ENCODE data around the gene SCN1B.
"Not testable (repeated sequence)": the region's sequence is repeated elsewhere in the genome, so short reads cannot be mapped to it uniquely, and the experiment has no call there.

SCN1B gene

DNA sequence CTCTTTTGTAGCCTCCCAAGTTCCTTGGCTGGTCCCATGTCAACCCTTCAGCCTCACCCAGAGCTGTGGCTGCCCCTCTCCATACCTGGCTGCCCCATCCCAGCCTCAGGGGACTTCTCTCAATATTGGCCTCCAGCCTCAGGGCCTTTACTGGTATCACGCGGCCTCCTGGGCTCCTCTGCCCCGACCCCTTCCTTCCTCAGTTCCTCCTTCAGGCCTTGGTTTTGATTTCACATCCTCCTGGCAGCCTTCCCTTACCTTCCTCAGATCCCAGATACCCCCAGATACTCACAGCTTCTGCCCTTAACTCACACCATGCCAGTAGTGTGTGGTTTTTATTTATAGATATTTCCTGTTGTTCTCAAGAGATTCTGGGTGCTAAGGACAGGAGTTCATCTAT lies 12.8 kb upstream of the SCN1B start:
- peak; percentile 82 for DNase-seq (ENCODE audit: low spot score)

DNA sequence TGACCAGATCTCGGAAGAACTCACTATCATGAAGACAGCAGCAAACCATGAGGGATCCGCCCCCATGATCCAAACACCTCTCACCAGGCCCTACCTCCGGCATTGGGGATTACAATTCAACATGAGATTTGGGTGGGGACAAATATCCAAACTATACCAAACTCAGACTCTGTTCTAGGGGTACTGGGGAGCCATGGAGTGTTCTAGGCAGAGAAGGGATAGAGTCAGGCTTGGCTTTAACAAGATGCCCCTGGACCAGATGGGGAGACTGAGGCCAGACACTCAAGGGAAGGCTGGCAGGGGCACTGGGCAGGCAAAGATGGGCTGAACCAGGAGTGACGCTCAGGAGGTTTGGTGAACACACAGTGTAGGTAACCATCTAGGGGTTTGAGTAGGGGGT lies 11.9 kb upstream of the SCN1B start:
- DNase-seq (ENCODE audit: low spot score), result no peak

DNA sequence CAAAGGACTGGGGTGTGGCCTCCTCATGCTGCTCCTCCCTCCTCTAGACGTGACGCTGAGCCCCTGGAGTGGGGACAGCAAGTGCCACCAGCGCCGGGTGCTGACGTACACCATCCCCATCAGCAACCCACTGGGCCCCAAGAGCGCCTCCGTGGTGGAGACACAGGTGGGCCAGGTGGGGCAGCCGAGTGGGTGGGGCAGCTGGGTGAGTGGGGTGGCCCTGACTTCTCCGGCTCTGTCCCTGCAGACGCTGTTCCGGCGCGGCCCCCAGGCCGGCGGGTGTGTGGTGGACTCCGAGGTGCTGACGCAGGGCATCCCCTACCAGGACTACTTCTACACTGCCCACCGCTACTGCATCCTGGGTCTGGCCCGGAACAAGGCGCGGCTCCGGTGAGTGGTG lies 11.1 kb upstream of the SCN1B start:
- no peak for DNase-seq (ENCODE audit: low spot score)

DNA sequence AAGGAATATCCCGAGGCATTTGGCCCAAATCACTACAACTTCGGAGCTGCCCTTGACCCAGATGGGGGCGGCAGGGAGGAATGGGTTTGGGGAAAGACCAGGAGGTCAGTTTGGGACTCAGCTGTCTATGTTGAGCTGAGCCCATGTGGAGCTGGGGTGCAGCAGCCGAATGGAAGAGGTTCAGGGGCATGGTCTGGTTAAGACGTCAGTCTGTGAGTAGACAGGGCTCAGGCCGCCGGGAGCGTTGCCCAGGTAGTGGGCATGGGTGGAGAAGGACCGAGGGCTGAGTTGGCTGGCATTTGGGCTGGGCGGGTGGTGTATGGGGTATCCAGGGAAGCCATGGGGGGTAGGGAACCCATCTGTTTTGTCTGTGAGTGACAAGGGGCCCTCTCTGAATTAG lies 9.3 kb upstream of the SCN1B start:
- no peak for DNase-seq (ENCODE audit: low spot score)

DNA sequence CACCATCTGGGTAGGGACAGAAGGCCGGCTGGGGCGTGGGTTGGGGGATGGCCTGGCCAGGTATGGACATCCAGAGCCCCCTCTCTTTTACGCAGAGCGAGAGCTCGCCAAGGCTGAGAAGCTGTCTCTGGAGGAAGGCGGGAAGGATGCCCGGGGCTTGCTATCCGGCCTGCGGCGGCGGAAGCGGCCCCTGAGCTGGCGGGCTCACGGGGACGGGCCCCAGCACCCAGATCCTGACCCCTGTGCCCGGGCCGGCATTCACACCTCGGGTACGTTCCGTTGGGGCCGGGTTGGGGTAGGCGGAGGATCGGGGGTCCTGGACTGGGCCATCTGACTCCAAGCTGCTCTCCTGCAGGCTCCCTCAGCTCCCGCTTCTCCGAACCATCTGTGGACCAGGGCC lies 8.7 kb upstream of the SCN1B start:
- no peak for DNase-seq (ENCODE audit: low spot score)

DNA sequence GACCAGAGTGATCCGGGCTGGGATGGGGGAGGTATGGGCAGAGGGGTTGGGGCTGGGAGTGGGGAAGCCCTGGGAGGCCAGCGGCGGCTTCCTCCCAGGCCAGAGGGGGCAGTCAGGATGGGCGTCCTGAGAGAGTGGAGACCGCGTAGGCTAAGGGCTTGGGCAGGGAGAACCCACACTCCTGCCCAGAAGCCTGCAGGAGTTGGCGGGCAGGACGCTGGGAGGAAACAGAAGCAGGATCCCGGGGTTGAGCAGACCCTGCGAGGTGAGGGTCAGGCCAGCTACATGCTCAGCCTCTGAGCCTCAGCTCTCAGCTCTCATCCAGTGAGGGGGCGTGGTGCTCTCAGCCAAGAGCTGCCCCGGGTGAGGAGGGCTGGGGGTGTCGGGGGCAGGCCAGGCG lies 7.8 kb upstream of the SCN1B start:
- no peak for DNase-seq (ENCODE audit: low spot score)

DNA sequence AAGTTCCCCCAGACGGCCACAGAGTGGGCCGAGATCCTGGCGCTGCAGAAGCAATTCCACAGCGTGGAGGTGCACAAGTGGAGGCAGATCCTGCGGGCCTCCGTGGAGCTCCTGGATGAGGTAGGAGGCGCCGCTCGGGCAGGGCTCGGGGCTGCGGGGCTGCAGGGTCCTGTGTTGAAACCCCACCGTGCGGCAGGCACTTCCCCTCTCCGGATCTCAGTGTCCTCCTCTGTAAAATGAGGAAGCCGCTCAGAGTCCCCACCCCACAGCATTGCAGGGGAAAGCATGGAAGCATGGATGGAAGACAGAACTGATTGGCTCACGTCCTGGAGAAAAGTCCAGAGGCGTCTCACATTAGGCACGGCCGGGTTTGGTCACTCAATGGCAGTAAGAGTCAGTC lies 6.8 kb upstream of the SCN1B start:
- no peak for DNase-seq (ENCODE audit: low spot score)

DNA sequence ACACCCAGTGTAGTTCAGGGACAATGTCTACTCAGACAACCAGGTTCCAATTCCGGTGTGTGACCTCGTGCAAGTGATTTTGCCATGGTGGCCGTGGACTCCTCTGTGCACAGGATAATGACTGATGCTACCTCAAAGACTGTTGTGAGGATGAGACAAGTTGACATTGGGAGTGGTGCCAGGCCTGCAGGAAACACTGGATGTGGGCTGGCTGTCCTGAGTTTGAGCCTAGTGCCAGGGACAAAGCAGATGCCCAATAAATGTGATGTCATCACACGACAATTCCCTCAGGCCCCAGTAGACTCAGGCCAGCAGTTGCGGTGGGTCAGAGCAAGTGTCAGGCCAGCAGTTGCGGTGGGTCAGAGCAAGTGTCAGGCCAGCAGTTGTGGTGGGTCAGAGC lies 6.2 kb upstream of the SCN1B start:
- no peak for DNase-seq (ENCODE audit: low spot score)

DNA sequence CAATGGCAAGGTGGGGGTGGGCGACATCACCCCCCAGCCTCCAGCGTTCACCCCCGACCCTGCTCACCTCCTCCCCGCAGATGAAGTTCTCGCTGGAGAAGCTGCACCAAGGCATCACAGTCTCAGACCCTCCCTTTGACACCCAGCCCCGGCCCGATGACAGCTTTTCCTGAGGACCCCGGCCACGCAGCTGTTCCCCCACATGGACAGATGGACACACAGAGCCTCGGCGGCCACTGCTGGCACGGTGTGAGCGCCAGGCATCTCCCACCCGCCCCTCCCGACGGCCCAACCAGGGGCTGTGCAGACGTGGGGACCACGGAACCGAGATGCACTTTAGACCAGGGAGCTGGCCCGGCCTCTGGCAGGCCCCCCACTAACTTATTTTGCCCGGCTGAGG lies 4.3 kb upstream of the SCN1B start:
- no peak for DNase-seq (ENCODE audit: low spot score)

DNA sequence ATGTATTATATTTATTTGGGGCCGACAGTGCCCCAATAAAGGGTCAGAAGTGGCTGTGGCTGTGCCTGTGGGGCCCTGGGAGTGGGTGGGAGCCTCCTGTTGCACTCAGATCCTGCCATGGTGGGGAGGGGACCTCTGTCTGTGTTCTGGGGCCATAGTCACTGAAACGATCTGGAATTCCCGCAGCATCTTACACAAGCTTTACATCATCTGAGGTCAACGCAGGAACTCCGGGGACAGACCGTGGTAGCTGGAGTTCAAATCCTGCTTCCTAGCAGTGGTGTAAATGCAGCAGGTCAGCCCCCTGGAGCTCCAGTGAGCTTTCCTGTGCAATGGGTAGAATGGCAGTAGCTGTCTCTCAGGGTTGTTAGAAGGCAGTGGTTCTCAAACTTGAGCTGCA lies 3.9 kb upstream of the SCN1B start:
- DNase-seq (ENCODE audit: low spot score), result no peak

DNA sequence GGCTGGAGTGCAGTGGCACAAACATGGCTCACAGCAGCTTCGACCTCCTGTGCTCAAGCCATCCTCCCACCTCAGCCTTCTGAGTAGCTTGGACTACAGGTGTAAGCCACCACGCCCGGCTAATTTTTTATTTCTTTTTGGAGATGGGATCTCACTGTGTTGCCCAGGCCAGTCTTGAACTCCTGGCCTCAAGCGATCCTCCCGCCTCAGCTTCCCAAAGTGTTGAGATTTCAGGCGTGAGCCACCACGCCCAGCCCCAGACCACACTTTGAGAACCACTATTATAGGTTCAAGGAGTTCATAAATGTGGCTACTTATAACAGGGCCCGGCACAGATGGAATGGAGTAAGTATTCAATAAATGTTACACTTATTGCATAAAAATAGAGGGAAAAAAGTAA lies 3.3 kb upstream of the SCN1B start:
- DNase-seq (ENCODE audit: low spot score), result no peak

DNA sequence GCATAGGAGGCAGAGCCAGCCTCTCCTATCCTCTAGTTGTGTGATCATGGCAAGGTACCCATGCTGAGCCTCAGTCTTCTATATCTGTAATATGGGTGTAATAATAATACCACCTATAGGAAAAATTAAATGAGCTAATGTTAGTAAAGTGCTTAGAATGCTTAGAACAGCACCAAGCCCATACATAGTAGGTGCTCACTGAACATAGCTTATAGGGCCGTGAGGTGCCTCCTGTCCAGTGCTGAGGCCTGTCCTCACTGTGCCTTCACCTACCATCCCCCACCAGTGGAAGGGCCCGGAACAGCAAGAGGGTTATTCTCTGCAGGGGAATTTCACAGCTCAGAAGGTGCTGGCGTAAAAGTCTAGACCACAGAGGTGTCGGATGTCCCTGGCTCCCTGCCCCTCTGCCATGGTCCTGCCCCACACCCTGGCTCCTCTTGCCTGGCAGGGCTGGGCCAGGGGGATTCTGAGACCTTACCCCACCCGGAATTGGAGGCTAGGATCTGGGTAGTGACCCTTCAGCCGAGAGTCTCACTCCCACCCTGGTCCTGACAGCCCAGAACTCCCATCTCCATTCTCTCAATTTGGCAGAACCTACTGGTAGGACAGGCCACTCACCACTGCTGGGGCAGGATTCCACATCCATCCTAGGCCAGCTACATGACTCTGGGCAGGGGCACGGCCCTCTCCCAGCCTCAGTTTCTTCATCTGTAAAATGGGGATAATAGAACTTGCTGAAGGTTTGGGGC lies 2.2 kb upstream of the SCN1B start:
- no peak for DNase-seq (ENCODE audit: low spot score)

DNA sequence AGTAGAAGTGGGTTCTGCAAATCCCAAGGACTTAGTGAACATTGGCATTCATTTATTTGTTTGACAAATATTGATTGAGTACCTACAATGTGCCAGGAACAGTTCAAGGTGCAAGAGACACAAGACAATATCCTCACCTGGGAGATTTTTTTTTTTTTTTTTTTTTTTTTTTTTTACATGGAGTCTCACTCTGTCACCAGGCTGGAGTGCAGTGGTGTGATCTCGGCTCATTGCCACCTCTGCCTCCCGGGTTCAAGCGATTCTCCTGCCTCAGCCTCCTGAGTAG lies 1.7 kb upstream of the SCN1B start:
- DNase-seq (ENCODE audit: low spot score), result not testable (repeated sequence)

DNA sequence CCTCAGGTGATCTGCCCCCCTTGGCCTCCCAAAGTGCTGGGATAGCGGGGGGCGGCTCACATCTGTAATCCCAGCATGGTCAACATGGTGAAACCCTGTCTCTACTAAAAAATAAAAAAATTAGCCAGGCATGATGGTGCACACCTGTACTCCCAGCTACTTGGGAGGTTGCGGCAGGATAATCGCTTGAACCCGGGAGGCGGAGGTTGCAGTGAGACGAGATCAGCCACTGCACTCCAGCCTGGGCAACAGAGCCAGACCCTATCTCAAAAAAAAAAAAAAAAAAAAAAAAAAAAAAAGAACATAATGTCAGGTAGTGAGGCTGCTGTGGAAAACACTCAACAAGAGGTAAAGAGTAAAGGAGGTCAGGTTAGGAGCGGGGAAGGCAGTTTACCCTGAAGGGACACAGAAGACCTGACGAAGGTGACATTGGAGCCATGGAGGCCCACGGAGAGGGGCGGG lies 964 bp upstream of the SCN1B start:
- DNase-seq (ENCODE audit: low spot score), result not testable (repeated sequence)

DNA sequence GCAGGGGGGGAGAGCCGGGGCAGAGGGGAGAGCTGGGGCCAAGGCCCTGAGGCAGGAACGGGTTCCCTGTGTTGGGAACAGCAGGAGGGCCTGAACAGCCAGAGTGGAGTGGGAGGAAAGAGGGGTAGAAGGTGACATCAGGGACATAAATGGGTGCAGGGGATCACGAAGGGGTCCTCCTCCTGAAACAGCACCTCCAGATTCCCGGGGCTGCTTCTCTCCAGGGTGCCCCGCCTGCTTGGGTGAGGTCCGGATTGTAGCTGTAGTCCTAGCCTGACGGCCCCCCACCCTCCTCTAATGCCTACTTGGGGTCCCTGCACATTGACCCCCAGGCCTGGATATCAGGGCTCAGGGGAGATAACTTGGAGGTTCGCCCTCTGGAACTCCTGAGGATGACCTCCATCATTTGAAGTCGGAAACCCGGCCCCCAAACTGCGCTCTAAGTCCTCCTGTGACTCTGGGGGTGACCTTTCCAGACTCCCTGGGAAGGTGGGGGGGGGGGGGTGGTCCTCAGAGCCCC lies 473 bp upstream of the SCN1B start:
- DNase-seq (ENCODE audit: low spot score), result no peak

DNA sequence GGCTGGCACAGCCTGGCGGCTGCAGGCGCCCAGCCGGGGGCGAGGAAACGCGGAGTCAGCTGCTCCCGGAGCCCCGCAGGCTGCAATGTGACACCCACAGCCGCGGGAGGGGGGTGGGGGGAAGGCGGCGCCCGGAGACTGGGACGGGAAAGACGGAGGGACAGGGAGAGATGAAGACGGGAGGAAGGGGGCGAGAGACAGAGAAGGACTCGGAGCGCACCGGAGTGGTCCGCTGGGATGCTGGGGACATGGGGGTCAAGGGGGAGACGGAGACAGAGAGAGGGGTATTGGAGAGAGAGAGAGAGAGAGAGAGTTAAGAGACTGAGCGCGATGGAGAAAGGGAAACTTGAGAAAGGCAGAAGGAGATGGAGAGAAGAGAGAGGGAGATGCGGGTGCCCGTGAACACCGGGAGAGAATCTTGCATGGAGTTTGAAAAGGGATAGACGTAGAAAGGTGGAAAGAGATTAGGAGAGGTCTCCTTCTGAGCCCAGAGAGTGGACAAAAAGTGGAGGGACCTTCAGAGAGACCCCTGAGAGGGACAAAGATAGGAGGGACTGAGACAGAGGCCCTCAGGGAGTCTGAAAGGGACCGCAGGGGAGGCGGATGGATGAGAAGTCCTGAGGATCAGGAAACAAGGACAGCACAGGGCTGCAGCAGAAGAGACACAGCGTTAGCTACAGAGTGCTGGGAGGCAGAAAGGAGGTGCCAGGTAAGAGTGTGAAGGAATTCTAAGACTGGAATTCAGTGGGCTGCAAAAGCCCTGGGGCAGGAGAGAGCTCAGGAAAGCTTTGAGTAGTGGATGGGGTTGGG lies 1.0 kb downstream of the SCN1B start:
- no peak for DNase-seq (ENCODE audit: low spot score)

DNA sequence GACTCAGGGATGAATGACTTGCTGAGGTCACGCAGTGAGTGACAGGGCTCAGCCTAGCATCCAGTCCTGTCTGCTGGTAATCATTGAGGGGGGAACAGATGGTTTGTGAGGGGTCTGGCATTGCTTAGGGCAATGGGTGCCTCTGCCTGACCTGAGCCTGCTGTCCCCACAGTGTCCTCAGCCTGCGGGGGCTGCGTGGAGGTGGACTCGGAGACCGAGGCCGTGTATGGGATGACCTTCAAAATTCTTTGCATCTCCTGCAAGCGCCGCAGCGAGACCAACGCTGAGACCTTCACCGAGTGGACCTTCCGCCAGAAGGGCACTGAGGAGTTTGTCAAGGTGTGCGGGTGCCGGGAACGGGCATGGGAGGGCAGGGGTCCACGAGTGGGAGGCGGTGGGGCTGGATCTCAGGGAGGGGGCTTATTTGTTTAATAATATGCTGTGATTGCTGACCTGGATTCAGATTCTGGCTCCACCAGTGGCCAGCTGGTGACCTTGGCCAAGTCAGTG lies 2.1 kb downstream of the SCN1B start:
- DNase-seq (ENCODE audit: low spot score), result no peak

DNA sequence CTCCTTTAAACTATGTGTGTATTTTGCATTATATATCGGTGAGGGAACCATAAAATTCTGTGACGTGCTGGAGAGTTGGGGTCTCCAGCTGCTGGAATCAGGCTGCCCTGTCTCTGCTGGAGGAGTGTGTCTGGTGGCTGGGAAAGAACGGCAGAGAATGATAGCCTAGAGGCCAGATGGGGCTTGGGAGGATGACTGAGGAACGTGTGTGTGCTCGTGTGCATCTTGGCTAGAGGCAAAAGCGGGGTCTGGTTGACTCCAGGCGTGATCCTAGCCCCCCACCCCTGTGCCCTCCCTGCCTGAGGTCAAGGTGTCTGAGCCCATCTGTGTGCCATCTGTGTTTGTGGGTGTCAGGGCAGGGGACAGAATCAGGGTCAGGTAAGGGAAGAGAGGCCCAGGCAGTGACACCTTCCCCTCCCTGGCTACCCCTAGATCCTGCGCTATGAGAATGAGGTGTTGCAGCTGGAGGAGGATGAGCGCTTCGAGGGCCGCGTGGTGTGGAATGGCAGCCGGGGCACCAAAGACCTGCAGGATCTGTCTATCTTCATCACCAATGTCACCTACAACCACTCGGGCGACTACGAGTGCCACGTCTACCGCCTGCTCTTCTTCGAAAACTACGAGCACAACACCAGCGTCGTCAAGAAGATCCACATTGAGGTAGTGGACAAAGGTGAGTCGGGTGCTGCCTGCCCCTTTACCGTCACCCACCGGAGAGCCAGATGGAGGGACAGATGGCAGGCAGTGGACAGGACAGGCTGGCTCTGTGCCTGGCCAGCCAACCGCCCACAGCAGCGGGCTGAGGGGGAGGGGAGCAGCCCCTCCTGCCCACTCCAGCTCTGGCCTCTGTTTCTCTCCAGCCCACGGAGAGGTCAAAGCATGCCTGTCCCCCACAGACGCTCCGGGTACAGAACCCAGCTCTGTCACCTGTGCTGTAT lies 3.1 kb downstream of the SCN1B start:
- DNase-seq (ENCODE audit: low spot score), result no peak

DNA sequence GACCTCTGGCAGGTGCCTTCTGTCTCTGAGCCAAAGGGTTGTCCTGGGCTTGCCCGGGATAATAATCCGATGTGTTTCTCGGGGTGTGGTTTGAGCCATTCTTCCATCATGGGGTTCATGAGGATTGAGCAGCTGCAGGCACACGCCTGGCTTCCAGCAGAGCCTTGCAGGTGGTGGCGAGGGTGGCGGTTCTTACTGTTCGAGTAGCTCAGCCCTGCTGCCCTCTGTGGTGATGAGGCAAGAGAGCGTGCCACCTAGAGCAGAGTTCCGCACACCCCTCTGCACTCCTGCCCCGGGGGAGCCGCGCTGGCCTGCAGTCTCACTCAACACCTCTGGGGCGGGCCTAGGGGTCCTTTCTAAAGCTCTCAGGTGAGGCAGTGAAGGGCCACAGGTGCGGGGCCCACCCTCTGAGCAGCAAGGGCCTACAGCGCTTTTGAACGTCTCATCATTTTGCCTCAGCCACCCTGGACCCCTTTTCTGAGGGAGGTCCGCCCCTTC lies 3.8 kb downstream of the SCN1B start:
- DNase-seq (ENCODE audit: low spot score), result no peak

DNA sequence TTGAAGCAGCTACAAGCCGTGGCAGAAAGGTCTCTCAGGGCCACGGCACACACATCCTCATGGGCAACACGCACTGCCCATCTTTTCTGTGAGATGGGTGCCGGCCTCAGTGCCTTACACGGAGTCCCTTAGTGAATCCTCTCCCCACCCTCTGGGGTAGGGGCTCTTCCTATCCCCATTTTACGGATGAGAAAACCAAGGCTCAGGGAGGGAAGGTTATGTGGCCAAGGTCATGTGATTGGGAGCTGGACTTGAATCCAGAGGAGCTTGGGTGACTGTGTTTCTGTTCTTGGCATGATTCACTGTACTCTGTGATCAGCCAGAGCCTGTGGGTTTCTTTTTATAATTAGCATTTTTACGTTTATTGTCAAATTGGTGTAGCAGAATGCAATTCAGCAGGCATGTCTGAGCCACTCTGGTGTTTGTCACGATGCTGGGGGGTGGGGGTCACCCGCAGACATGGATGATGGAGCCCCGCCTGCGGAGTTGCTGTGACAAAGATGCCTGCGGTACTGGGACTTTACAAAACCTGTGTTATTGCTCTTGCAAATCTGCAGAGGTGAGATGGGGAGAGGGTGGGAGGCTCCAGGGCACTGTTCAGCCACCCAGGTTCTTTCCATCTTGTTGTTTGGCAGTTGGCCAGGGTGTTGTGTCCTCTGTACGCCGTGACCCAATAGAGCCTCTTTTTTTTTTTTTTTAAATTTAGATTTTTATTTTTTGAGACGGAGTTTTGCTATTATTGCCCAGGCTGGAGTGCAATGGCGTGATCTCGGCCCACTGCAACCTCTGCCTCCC lies 4.5 kb downstream of the SCN1B start:
- DNase-seq (ENCODE audit: low spot score), result no peak
